GM18951 (cell line): ENCODE results near the gene ASB1.

ENCODE experiments used
- POLR2A ChIP-seq: IDR thresholded peaks from 4 replicates; pipeline ENCODE4 v1.6.1; 2011; ENCODE audit warnings: mild to moderate bottlenecking; ENCODE audit not compliant: insufficient read length, insufficient read depth; ENCODE audit errors: extremely low read depth
- in situ Hi-C: fragments of 300-500 bp; cut with MboI; formaldehyde crosslinking; loops from one replicate; pipeline ENCODE4 v1.12.0; 2022; ENCODE audit warnings: low sequenced_read_pairs, mixed read lengths, inconsistent platforms; ENCODE audit not compliant: unreplicated experiment

ASB1 gene

DNA sequence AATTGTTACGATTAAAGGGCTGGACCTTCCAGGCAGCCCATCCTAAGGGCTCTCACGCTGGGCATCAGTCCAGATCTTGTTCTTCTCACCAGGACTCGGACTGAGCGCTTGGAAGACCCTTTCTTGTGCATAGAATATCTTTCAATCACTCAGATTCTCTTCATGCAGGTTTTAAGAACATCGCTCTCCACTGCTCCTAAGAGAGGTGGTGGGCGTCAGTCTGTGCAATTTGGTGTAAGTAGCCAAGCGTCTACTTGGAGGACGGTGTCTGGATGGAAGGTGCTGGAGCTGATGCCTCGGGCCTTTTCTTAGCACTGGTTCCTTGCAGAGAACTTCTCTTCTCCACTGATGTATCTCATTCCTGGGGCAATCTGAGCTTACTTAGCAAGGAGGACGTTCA lies 68.7 kb downstream of the ASB1 start:
- no peak for TF ChIP-seq POLR2A

DNA sequence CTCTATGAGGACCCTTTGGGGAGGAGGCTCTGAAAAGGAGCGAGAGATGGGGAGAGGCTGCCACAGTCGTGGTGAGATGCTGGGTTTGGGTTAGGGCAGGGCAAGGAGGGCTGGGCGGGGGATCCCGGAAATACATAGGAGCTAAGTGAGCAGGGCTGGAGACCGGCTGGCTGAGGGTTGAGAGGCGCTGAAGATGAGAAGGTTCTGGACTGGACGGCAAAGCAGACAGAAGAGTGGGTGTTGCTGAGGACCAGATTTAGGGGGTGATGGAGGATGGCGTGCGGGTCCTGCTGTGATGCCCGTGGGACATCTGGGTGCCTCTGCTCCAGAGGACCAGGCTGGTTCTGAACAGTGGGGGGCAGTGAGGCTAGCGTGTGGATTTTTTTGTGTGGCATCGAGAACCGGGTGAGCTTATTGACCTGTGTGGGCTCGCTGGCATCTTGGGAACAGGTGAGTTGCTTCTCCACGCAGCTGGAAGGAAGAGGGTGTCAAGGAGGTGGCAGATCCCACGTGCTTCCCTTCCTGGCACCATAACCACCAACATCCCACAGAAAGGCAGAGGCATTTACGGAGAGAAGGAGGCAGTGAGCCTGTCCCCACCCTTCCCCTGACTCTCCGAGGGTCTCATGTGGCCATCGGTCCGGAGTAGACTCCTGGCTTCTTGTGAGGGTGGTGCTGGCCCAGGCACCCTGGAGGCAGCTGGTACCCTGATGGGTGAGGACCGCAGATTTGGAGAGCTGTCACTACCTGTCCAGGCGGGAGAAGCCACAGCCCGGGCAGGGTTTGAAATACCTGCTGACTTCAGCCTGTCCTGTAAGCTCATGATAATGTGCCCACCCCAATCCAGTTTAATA lies 70.3 kb downstream of the ASB1 start:
- TF ChIP-seq POLR2A = no peak
- in situ Hi-C loops = no loop called here

More for the DNA sequence above, 68.7 kb downstream of the ASB1 start:
- in situ Hi-C loops = no loop called here

GRCh38 chr2:238497610-238498005 lies 70.9 kb downstream of the ASB1 start:
- in situ Hi-C loops = no loop called here
- no peak for TF ChIP-seq POLR2A

- TF ChIP-seq POLR2A = no peak
- in situ Hi-C loops = no loop called here
These were observed 71.5 kb downstream of the ASB1 start for GRCh38 chr2:238498188-238498587.

DNA sequence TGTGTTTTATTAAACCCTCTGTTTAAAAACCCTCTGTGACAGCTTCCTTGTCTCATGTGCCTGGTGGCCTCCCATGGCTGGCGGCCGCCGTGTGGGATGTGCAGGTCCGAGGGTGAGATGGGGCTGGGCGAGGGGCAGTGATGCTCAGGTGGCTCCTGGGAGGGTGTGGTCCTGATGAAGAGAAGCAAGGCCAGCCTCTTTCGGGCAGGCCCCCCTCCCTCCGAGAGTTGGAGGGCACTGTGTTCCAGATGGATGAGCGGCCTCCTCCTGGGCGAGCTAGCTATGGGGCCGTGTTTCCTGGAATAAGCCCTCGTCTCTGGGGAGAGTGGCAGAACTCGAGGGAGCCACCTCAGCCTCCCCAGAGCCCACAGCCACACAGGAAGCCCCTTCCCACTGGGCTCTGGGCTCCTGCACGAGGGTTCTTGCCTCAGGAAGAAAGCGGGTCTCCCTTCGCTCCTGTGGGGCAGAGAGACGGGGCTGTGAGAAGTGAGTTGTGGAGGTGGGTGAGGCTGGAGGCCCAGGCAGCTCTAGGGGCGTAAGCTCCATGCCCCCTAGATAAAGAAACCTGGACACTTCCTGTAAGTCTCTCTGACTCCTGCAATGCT lies 72.1 kb downstream of the ASB1 start:
- in situ Hi-C loops = no loop called here
- no peak for TF ChIP-seq POLR2A

- TF ChIP-seq POLR2A = no peak
- in situ Hi-C loops = no loop called here
These were observed 73.2 kb downstream of the ASB1 start for GRCh38 chr2:238499731-238500580.

DNA sequence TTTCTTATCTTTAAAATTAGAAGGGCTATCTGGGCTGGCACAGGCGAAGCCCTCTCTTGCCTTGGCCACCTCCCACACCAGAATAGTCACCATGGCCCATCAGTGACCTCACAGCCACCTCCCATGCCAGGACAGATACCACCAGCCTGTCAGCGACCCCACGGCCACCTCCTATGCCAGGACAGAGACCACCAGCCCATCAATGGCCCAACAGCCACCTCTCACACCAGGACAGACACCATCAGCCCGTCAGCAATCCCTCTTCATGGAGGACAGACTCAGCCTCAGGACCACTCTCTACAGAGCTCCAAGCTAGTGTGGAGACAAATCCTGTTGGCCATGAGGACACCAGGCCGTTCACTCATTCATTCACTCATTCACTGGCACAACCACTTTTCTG lies 74.6 kb downstream of the ASB1 start:
- no peak for TF ChIP-seq POLR2A
- in situ Hi-C loops = no loop called here
